GDM1 (cell line): ENCODE measurements around the gene GLIPR1L2.
"Not testable (repeated sequence)": the region's sequence is repeated elsewhere in the genome, so short reads cannot be mapped to it uniquely, and the experiment has no call there.

Source experiments
- DNase-seq: peaks from one replicate; lab custom pipeline; 2025; lab: John Stamatoyannopoulos, UW

Gene GLIPR1L2

GRCh38 chr12:75390899-75391538, at the start of gene GLIPR1L2:
Gene GLIPR1L2 (plus strand): TSS chr12:75391089. CDS start chr12:75391117, 28 bp downstream.
- DNase-seq = peak; percentile 94

GRCh38 chr12:75341873-75342272, 49.0 kb upstream of the GLIPR1L2 start:
- no peak for DNase-seq

GRCh38 chr12:75345531-75345930, 45.4 kb upstream of the GLIPR1L2 start:
- DNase-seq = no peak

- DNase-seq = not testable (repeated sequence)
Observed at GRCh38 chr12:75346215-75346614, 44.7 kb upstream of the GLIPR1L2 start.

- DNase-seq = no peak
Observed at GRCh38 chr12:75349946-75350345, 40.9 kb upstream of the GLIPR1L2 start.

GRCh38 chr12:75350413-75350812, 40.5 kb upstream of the GLIPR1L2 start:
- no peak for DNase-seq

- no peak for DNase-seq
Observed at GRCh38 chr12:75354011-75354410, 36.9 kb upstream of the GLIPR1L2 start.

GRCh38 chr12:75360920-75361319, 30.0 kb upstream of the GLIPR1L2 start:
- no peak for DNase-seq

GRCh38 chr12:75361408-75361807, 29.5 kb upstream of the GLIPR1L2 start:
- peak; percentile 2 for DNase-seq

GRCh38 chr12:75364919-75365318, 26.0 kb upstream of the GLIPR1L2 start:
- DNase-seq = no peak

GRCh38 chr12:75366629-75367028, 24.3 kb upstream of the GLIPR1L2 start:
- no peak for DNase-seq

- DNase-seq = no peak
Observed at GRCh38 chr12:75374971-75375370, 15.9 kb upstream of the GLIPR1L2 start.

GRCh38 chr12:75378354-75378753, 12.5 kb upstream of the GLIPR1L2 start:
- no peak for DNase-seq

GRCh38 chr12:75389061-75389460, 1.8 kb upstream of the GLIPR1L2 start:
- no peak for DNase-seq

GRCh38 chr12:75389706-75390105, 1.2 kb upstream of the GLIPR1L2 start:
- DNase-seq = no peak

- no peak for DNase-seq
Observed at GRCh38 chr12:75390156-75390898, 562 bp upstream of the GLIPR1L2 start.

- DNase-seq = no peak
Observed at GRCh38 chr12:75404231-75404630, 13.3 kb downstream of the GLIPR1L2 start.

- DNase-seq = no peak
Observed at GRCh38 chr12:75407683-75408082, 16.8 kb downstream of the GLIPR1L2 start.

GRCh38 chr12:75409830-75410229, 18.9 kb downstream of the GLIPR1L2 start:
- DNase-seq = no peak

GRCh38 chr12:75414671-75415070, 23.8 kb downstream of the GLIPR1L2 start:
- DNase-seq = no peak

- DNase-seq = no peak
Observed at GRCh38 chr12:75419841-75420240, 29.0 kb downstream of the GLIPR1L2 start.

GRCh38 chr12:75427491-75427890, 36.6 kb downstream of the GLIPR1L2 start:
- DNase-seq = no peak

GRCh38 chr12:75428767-75429166, 37.9 kb downstream of the GLIPR1L2 start:
- no peak for DNase-seq

- DNase-seq = no peak
Observed at GRCh38 chr12:75432924-75433323, 42.0 kb downstream of the GLIPR1L2 start.
